HT1080 (cell line): ENCODE results near the gene HDAC3. TPM values are rescaled to one million over a fixed set of nuclear protein-coding genes. Genes with fewer than 3 reads are reported as not detected.

Experiments used
- DNase-seq: peaks from one replicate; pipeline ENCODE4 v3.0.0-alpha.2; 2015; ENCODE audit warnings: low read depth
- total RNA-seq: library from RNA; depleted of rRNA; stranded (reverse); fragments of >200 nt; shearing (Covaris generic); gene quantifications from 2 replicates; pipeline ENCODE4 v1.2.3, GENCODE V29; 2014

Gene HDAC3
- total RNA-seq, 1 experiment from 2014 or later, result 104 TPM

GRCh38 chr5:141662028-141662427, 25.4 kb upstream of the HDAC3 start:
- no peak for DNase-seq

DNA sequence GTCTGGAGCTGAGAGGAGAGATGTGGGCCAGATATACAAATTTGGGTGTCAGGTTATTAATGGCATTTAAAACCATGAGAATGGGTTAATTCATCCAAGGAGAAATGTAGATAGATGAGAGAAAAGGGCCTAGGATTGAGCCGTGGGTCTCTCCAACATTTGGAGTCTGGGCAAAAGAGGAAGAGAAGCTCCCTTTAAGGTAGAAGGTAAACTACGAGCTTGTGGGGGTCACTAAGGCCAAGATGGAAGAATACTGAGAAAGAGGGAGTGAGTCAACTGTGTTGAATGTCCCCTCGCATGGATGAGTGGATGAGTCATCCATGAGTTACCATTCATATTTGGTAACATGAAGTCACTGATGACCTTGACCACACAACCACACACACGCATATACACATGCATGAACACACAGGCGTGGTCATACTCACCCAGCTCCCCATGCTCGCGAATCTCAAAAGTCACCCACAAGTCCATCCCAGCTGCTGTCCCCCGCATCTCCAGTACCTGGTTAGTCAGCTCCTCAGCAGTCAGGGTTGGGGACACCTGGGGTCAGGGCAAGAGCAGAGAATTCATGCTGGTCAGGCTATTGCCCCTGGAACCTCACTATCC, 21.4 kb upstream of the HDAC3 start:
- peak; percentile 95 for DNase-seq

- no peak for DNase-seq
These were observed 20.8 kb upstream of the HDAC3 start for GRCh38 chr5:141657404-141657803.

GRCh38 chr5:141656396-141656795, 19.7 kb upstream of the HDAC3 start:
- DNase-seq, result no peak

DNA sequence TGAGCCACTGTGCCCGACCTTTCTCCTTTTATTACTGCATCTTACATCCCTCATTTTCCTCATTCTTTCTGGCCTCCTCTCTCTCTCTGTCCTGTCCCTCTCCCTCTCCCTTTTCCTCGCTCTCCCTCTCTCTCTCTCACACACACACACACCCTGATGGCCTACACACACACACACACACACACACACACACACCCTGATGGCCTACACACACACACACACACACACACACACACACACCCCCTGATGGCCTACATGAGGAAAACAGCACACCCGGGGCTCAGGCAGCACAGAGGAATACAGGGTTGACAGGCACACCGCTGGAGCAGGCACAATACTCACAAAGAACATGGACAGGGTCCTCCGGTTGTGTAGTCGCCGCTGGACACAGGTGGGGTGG, 18.4 kb upstream of the HDAC3 start:
- no peak for DNase-seq

DNA sequence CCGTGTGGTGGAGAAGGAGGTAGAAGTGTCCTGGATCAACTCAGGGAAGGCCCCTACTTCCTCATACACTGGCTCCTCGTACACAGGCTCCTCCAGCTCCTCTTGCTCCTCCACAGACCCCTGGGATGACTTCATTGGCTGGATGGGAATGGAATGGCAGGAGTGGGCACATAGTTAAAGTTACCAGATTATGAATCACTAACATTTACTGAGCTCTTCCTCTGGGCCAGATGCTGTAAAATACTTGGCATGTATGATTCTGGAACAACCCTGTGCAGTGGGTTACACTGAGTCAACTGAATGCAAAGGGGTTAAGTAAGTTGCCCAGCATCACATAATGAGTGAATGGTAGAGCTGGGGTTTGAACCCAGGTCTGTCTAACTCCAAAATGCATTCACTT, 17.6 kb upstream of the HDAC3 start:
- DNase-seq, result peak; percentile 74

DNA sequence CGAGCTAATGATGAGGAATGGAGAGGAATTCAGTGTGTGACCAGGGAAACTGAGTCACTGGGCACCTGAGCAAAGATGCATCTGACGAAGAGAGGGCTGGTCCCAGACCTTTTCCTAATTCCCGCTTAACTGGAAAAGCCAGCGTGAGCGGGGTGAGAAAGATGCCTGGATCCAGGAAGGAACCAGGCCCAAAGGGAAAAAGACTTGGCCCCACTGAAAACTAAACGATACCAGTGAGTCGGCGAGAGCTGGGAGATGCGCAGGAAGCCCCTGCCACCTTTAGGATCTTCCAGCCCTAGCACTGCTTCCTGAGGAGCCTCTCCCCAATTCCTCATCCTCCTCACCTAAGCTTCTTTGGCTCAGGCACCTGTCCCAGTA, 15.1 kb upstream of the HDAC3 start:
- no peak for DNase-seq

DNA sequence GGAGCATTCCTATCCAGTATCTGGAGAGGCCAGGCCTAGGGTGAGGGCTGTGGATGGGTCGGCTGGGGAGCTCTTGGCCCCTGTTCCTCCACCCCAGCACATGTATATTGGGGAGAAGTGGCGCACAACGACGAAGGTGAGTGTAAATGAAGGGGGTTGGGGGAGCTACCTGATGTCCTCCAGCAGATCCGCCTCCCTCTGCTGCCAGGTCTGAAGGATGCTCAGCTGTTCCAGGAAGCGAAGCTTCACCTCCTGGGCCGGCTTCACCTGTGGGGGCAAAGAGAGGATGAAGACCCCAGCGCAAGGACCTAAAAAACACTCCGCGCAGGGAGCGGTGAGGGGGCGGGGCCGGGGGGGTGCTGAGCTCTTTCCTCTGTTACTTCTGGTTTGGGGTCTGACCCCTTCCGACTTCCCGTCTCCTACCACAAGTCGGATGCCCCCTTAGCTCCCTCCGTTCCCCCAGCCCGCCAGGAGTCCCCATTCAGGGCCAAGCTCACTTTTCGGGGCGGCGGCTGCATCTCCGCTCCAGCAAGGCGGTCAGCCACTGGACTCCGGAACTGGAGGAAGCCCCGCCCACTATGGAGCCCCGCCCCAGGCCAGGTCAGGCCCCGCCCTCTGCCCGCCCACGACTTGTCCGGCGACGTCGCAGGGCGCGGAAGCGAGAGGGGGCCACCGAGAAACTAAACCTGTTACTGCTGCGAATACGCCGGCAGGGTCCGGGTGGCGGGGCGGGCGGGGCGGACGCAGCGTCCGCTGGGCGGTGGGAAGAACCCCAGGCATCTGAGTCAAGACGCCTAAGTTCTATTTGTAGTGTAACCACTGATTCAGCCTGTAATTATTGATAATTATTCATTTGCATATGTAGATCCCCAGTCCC, 14.4 kb upstream of the HDAC3 start, which contains the start of gene FCHSD1:
Gene FCHSD1, minus strand, starts transcription at position 568 of the 877 bp plus-strand sequence. Its CDS starts 50 bp downstream, at position 518.
- peak; percentile 48 for DNase-seq

DNA sequence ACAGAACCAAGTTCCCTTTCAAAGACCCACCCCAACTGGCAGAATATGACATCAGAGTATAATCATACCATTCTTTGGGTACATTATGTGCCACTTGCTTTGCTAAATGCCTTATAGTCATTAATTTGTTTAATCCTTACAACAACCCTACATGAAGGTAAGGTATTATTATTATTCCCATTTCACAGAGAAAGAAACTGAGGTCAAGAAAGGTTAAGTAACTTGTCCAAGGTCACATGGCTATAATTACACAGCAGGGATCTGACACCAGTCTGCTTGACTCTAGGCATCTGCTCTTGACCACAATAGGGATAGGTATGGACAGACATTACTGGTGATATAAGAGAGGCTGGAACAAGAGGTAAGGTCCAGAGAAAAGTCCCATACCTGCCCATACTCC, 13.3 kb upstream of the HDAC3 start:
- DNase-seq, result no peak

DNA sequence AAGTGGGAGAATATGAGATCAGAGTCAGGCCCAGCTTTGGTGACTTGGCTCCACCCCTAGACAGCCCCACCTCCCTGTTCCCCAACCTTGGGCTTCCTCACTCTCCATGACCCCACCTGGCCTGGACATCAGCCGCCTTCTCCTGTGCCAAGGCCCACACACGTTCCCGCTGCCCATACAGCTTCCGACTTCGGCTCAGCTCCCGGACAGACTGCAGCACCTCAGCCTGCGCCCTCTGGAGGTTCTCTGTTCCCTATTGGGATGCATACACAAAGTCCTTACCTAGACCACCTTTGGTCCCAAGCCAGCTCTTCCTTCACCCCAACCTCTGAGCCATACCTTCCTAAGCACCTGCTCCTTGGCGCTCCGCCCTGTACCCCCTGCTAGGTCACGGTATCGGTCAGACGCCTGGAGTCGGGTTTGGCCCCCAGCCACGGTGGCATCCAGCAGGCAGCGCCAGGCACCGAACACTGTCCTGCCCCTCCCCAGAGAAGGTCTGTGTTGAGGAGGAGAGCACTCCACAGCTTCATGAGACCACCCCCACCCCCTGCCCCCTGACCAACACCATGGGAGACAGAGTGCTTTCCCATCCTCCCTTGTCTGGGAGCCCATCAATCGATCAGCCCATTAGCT, 12.5 kb upstream of the HDAC3 start:
- no peak for DNase-seq

DNA sequence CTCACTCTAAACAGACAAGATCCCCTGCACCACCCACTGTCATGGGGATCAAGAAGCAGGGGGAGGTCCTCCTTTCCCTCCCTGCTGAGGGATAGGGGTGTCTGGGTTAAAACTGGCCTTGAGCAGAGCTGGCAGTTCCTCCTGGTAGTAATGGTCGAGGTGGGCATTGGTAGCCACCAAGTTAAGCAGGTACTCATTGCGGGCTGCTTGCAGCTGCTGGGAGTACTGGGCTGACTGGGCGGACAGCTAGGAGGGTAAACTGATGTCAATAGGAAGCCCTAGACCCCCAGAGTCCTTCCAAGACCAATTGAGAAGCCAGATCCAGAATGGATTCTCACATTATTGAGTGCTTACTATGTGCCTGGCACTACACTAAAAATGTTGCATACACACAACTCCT, 11.2 kb upstream of the HDAC3 start:
- DNase-seq, result no peak

- no peak for DNase-seq
These were observed 10.6 kb upstream of the HDAC3 start for GRCh38 chr5:141647242-141647641.

- no peak for DNase-seq
These were observed 9.4 kb upstream of the HDAC3 start for GRCh38 chr5:141646026-141646425.

DNA sequence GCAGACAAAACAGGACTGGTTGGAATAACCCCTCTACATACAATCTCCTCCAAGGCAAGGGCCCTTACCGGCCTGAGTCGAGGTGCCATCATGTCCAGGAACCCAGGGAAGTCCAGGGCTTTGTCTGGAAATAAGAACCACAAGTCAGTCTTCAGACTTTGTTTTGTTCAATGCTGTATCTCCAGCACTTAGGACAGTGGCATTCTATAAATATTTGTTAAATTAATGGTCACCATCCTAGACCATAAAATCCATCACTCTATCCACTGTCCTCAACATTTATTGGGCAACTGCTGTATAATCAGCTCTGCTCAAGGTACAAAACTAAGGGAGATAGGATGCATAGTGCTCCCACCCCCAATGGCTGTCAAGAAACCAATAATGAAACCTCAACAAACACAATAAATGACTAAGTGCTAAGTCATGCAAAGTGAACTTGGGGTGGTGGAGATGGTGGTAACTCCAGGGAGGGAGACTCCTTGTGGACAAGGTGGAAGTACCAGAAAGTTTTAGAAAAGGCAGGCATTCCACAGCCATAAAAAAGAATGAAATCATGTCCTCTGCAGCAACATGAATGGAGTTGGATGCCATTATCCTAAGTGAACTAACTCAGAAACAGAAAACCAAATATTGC, 5.1 kb upstream of the HDAC3 start:
- peak; percentile 85 for DNase-seq

DNA sequence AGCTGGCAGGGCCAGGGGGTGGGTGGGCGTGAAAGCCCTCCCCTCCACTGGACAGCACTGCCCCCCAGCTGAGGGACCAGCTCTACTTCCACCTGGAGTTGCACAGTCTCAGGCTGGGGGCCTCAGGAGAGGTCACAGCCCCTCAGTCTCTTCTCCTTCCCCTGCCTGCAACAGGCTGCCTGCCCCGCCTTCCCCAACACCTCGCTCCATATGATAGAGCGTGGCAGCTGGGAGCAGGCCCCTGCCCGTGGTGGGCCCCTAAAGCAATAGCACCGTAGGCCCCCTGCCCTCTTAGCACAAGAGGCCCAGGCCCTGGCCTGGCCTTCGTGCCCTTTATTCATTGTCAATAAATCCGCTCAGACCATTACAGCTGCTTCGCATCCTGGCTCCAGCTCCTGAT, 4.0 kb upstream of the HDAC3 start:
- DNase-seq, result no peak

- DNase-seq, result no peak
These were observed 3.4 kb upstream of the HDAC3 start for GRCh38 chr5:141640051-141640415.

GRCh38 chr5:141639357-141640050, 2.9 kb upstream of the HDAC3 start:
- DNase-seq, result no peak

DNA sequence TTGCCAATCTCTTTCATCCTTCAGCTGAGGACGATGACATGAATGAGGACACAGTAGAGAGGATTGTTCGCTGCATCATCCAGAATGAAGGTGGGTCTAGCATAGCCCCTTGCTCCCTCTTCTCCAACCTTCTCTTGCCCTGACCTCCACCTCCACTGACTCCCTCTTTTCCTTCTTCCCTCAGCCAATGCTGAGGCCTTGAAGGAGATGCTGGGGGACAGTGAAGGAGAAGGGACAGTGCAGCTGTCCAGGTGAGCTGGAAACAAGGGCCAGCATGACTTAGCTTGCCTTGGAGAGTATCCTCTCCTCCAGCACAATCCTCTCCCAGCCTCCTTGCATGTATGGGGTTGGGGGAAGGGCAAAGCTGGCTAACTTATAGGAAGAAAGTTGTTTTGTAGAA, 2.1 kb upstream of the HDAC3 start:
- no peak for DNase-seq

DNA sequence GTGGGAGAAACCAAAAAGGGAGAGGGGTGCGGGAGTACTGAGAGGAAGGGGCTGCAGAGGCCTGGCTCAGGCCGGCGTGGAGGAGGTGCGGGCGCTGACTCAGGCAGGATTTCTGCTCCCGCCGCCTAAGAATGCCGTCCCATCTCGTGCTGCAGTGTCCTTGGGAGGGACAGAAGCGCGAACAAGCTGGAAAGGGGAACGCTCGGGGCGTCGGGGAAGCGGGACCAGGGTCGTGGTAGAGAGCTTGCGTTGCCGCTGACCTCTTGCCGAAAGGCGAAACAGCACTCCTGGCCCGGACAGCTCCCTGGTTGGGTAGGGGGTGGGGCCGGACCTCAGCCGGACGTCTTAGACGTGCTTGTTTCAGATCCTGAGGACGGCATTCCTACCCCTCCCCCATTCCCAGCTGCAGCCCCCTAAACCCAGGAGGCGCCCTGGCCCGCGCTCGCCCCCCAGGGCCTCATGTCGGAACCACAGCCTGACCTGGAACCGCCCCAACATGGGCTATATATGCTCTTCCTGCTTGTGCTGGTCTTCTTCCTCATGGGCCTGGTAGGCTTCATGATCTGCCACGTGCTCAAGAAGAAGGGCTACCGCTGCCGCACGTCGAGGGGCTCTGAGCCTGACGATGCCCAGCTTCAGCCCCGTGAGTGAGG, 1.2 kb upstream of the HDAC3 start:
- DNase-seq, result peak; percentile 54

DNA sequence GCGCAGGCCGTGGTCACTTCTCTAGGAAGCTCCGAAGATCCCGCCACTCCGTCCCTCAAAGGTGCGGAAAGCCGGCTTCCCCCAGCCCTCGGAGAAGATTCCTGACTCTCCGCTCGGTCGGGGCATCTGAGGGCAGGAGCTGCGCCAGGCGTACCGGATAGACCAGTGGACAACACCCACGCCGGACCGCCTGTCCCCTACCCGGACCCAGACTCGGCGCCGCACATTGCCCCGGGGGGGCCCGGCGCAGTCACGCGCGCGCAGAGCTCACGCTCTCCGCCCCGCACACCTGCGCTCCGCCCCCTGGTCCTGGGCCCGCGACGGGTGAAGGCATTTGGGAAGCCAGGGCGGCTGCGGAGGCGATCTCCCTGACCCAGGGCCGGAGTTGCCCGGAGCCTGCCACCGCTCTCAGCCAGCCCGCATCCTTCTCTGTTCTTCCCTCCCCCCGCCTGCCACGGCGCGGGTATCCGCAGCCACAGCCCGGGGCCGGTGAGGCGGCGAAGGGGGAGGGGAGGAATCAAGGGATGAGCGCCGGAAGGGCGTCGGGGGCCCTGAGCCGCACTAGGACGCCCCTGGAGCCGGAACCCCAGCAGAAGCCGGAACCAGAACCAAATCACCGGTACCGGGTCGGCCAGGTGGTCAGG, 596 bp upstream of the HDAC3 start:
- DNase-seq, result no peak

- DNase-seq, result no peak
These were observed 590 bp downstream of the HDAC3 start for GRCh38 chr5:141636106-141636412.
